Esophagus squamous epithelium (tissue), 4 donors: ENCODE measurements around the gene TSPAN32.
"Not testable (repeated sequence)": the region's sequence is repeated elsewhere in the genome, so short reads cannot be mapped to it uniquely, and the experiment has no call there.

Experiments
- CTCF ChIP-seq, 6 experiments: fragments of 450-650 bp in 4 of 6; fragments of 200-600 bp in 2 of 6; sonication (generic) in 2 of 6; IDR thresholded peaks; one replicate each; pipeline ENCODE4 v1.5.1; 2016 to 2019; ENCODE audit warnings: antibody characterized with exemption in 6 of 6, mild to moderate bottlenecking in 4 of 6, moderate library complexity in 4 of 6
- POLR2A ChIP-seq, 4 donors: fragments of 450-650 bp; IDR thresholded peaks; one replicate each; pipeline ENCODE4 v1.6.1; 2017; ENCODE audit warnings: antibody characterized with exemption in 4 of 4, mild to moderate bottlenecking in 4 of 4, moderate library complexity in 3 of 4

GRCh38 chr11:2335286-2335685, 33.5 kb downstream of the TSPAN32 start:
- TF ChIP-seq CTCF, POLR2A (IDR thresholded peaks at IDR 0.05): not testable (repeated sequence)
